ENCODE data around the gene FAM89A.
"Not testable (repeated sequence)": the region's sequence is repeated elsewhere in the genome, so short reads cannot be mapped to it uniquely, and the experiment has no call there.

FAM89A gene

GRCh38 chr1:230985711-230986110, 54.3 kb downstream of the FAM89A start:
- DNase-seq = no peak

GRCh38 chr1:230984622-230985515, 55.2 kb downstream of the FAM89A start:
- not testable (repeated sequence) for DNase-seq

GRCh38 chr1:230983811-230984210, 56.2 kb downstream of the FAM89A start:
- no peak for DNase-seq

GRCh38 chr1:230982696-230983095, 57.4 kb downstream of the FAM89A start:
- no peak for DNase-seq

GRCh38 chr1:230979952-230980351, 60.1 kb downstream of the FAM89A start:
- no peak for DNase-seq

- DNase-seq = no peak
Observed at GRCh38 chr1:230979389-230979716, 60.7 kb downstream of the FAM89A start.

GRCh38 chr1:230978491-230979388, 61.3 kb downstream of the FAM89A start, which contains the start of the genes ARV1 and TTC13:
Gene ARV1, plus strand, starts transcription at chr1:230979094. Its CDS starts 12 bp downstream, at chr1:230979106.
Gene TTC13, minus strand, starts transcription at chr1:230978861. Its CDS starts 31 bp downstream, at chr1:230978830.
- peak; percentile 92 for DNase-seq

GRCh38 chr1:230977761-230978490, 62.1 kb downstream of the FAM89A start:
- DNase-seq = peak; percentile 64

GRCh38 chr1:230976825-230977747, 63.0 kb downstream of the FAM89A start:
- DNase-seq = no peak

GRCh38 chr1:230976360-230976759, 63.7 kb downstream of the FAM89A start:
- DNase-seq = no peak

GRCh38 chr1:230975636-230976035, 64.4 kb downstream of the FAM89A start:
- DNase-seq = no peak

- no peak for DNase-seq
Observed at GRCh38 chr1:230972855-230973271, 67.2 kb downstream of the FAM89A start.

- DNase-seq = no peak
Observed at GRCh38 chr1:230971771-230972170, 68.3 kb downstream of the FAM89A start.

GRCh38 chr1:230970432-230970831, 69.6 kb downstream of the FAM89A start:
- DNase-seq = no peak
